Measurements from ENCODE around the gene LRPPRC. TPM values are rescaled to one million over a fixed set of nuclear protein-coding genes. Genes with fewer than 3 reads are reported as not detected.

Gene LRPPRC
- total and polyA plus RNA-seq, 2 experiments from 2014 or later, result 39.5 to 71.9 TPM

DNA sequence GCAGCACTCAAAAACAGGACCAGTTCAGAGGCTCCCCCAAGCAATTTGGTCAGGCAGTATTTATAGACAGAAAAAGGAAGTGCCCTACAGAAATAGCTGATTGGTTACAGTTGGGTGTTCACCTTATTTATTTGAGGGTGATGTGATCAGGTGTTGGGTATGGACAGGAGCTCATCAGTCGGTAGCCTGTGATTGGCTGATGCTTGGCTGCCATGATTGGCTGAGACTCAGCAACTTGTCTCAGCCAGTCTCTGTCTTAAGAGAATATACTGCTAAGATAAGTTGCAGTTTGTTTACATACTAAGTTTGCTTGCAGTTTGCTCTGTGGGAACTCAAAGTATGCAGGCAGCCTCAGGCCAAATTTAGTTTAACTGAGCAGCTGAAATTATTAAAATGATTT, 147.6 kb downstream of the LRPPRC start:
- no peak for DNase-seq (ENCODE audit: low read depth in 1 of 2, low spot score in 1 of 2)
- H3K4me3 ChIP-seq, result no peak overlapping the region
- no peaks in the 10 kb centered on the region for H3K4me1 ChIP-seq (ENCODE audit: low read depth)
- H3K27me3 ChIP-seq, result no peaks in the 10 kb centered on the region
- no peak overlapping the region for H3K27ac ChIP-seq
- H3K36me3 ChIP-seq, result no peaks in the 10 kb centered on the region
- no peaks in the 10 kb centered on the region for H3K9me3 ChIP-seq (ENCODE audit: low read depth)
- TF ChIP-seq, protein P1, sequence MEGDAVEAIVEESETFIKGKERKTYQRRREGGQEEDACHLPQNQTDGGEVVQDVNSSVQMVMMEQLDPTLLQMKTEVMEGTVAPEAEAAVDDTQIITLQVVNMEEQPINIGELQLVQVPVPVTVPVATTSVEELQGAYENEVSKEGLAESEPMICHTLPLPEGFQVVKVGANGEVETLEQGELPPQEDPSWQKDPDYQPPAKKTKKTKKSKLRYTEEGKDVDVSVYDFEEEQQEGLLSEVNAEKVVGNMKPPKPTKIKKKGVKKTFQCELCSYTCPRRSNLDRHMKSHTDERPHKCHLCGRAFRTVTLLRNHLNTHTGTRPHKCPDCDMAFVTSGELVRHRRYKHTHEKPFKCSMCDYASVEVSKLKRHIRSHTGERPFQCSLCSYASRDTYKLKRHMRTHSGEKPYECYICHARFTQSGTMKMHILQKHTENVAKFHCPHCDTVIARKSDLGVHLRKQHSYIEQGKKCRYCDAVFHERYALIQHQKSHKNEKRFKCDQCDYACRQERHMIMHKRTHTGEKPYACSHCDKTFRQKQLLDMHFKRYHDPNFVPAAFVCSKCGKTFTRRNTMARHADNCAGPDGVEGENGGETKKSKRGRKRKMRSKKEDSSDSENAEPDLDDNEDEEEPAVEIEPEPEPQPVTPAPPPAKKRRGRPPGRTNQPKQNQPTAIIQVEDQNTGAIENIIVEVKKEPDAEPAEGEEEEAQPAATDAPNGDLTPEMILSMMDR (IDR thresholded peaks at IDR 0.05; ENCODE audit: low read depth, low read length), result no peak

- no peaks in the 10 kb centered on the region for H3K4me1 ChIP-seq (ENCODE audit: low read depth)
- no peak overlapping the region for H3K4me3 ChIP-seq
- H3K27ac ChIP-seq, result no peak overlapping the region
- no peak for DNase-seq (ENCODE audit: low read depth in 1 of 2, low spot score in 1 of 2)
- H3K36me3 ChIP-seq, result no peaks in the 10 kb centered on the region
- H3K9me3 ChIP-seq (ENCODE audit: low read depth), result no peaks in the 10 kb centered on the region
- TF ChIP-seq, protein P1 (IDR thresholded peaks at IDR 0.05; ENCODE audit: low read depth, low read length), result no peak
- H3K27me3 ChIP-seq, result no peaks in the 10 kb centered on the region
These were observed 149.5 kb downstream of the LRPPRC start for GRCh38 chr2:43846140-43846793.

- H3K4me1 ChIP-seq (ENCODE audit: low read depth), result no peaks in the 10 kb centered on the region
- H3K27me3 ChIP-seq, result no peaks in the 10 kb centered on the region
- no peak overlapping the region for H3K4me3 ChIP-seq
- H3K9me3 ChIP-seq (ENCODE audit: low read depth), result no peaks in the 10 kb centered on the region
- TF ChIP-seq, protein P1 (IDR thresholded peaks at IDR 0.05; ENCODE audit: low read depth, low read length), result no peak
- no peak overlapping the region for H3K27ac ChIP-seq
- DNase-seq (ENCODE audit: low read depth in 1 of 2, low spot score in 1 of 2), result no peak
- H3K36me3 ChIP-seq, result no peaks in the 10 kb centered on the region
These were observed 150.6 kb downstream of the LRPPRC start for GRCh38 chr2:43845181-43845580.

DNA sequence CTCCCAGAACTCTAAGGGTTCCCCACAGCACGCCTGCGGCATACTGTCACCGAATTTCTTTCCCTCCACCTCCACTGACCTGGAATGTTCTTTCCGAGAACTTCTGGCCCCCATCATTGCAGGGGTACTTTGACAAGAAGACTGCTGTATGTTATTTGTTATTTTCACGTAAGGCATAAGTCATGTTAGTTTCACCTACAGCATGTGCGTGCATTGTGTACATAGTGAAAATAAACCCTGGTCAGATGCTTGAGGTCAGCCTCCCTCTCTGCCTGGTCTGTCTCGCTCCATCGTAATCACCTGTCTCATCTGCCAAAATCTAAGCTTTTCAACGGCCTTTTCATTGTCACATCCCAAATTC, 152.9 kb downstream of the LRPPRC start:
- Histone ChIP-seq H3K9me3 (ENCODE audit: low read depth) (no peaks in the 10 kb centered on the region), H3K4me1 (ENCODE audit: low read depth) (no peaks in the 10 kb centered on the region), H3K4me3 (no peak overlapping the region), H3K27ac (no peak overlapping the region), H3K27me3 (no peaks in the 10 kb centered on the region), H3K36me3 (no peaks in the 10 kb centered on the region)
- DNase-seq (ENCODE audit: low read depth in 1 of 2, low spot score in 1 of 2), result no peak
- TF ChIP-seq, protein P1 (IDR thresholded peaks at IDR 0.05; ENCODE audit: low read depth, low read length), result no peak

DNA sequence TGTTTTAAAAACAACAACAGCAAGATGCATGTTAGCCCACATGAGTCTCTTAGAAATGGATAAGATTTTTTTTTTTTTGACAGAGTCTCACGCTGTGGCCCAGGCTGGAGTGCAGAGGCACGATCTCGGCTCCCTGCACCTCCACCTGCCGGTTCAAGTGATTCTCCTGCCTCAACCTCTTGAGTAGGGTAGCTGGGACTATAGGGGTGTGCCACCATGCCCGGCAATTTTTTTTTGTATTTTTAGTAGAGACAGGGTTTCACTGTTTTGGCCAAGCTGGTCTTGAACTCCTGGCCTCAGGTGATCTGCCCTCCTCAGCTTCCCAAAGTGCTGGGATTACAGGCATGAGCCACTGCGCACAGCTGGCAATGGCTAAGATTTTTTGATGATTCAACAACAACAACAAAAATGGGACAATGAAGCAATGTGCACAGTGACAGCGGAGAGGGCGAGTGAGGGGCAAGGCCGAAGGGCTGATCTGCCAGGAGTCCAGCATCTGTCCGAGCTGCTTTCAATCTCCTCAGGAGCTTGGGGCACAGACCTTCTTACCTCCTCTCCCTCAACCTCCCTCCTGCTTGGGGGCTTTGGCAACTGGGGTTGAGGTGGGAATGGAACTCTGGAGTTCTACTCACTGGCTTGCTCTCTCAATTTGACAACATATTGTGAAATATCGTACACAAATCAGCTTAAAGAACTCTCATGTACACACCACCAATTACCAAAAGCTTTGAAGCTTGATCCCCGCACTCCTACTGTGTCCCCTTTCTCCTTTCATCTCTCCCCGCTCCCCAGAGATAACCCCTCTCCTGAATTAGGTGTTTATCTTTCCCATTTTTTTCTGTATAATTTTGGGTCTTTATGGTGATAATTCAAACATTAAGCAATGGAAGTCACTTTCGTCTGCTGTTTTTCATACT, 153.6 kb downstream of the LRPPRC start:
- Histone ChIP-seq H3K27me3 (no peaks in the 10 kb centered on the region), H3K4me1 (ENCODE audit: low read depth) (no peaks in the 10 kb centered on the region), H3K27ac (no peak overlapping the region), H3K9me3 (ENCODE audit: low read depth) (no peaks in the 10 kb centered on the region), H3K4me3 (no peak overlapping the region), H3K36me3 (no peaks in the 10 kb centered on the region)
- TF ChIP-seq, protein P1 (IDR thresholded peaks at IDR 0.05; ENCODE audit: low read depth, low read length), result no peak
- no peak for DNase-seq (ENCODE audit: low read depth in 1 of 2, low spot score in 1 of 2)

Data from cardiac muscle cell (in vitro differentiated cells and primary cell).